K562 (cell line): ENCODE results near the gene ADAP1. TPM values are rescaled to one million over a fixed set of nuclear protein-coding genes. Genes with fewer than 3 reads are reported as not detected.

Source experiments
- ATAC-seq: fragments of 200-7000 bp; cut with Tn5 transposase; 3 replicates; pipeline ENCODE4 v1.9.1; 2020; ENCODE audit warnings: moderate library complexity
- BruUV-seq: library from RNA; stranded (reverse); fragments of 400-500 nt; replicated peaks from 2 replicates; lab custom pipeline; 2021; lab: Mats Ljungman, UMichigan
- CTCF ChIA-PET: fragments of 300-600 bp; formaldehyde crosslinking; extraction: SDS; loops from one replicate; lab custom pipeline; 2021; ENCODE audit warnings: low intra/inter-chr PET ratio; lab: Yijun Ruan, JAX
- POLR2A ChIA-PET: fragments of 300-600, 350-650 bp; sonication (Branson Sonifier 250); formaldehyde crosslinking; extraction: SDS; loops from one replicate; lab custom pipeline; 2021; ENCODE audit warnings: antibody characterized with exemption, inconsistent platforms; lab: Yijun Ruan, JAX
- DNase-seq, 4 experiments: peaks; one replicate each; pipeline versions ENCODE4 v3.0.0 to v3.0.0-alpha.2; 2011 to 2018; ENCODE audit warnings: low spot score in 3 of 4, mixed read lengths in 3 of 4; ENCODE audit errors: extremely low read depth in 1 of 4
- FAIRE-seq: peaks from 2 replicates; lab custom pipeline; 2011; peaks lifted over from hg19 to GRCh38; lab: Jason Lieb, UNC
- H2AFZ ChIP-seq: 2 replicates; pipeline ENCODE4 v1.6.0; 2011; ENCODE audit warnings: low read depth, low read length, control low read depth, inconsistent platforms
- H3K27ac ChIP-seq: fragments of 200-600 bp; 3 replicates; pipeline ENCODE4 v1.8.0; 2011; ENCODE audit warnings: low read depth, mild to moderate bottlenecking, control low read depth, inconsistent platforms, low read length, moderate library complexity, mixed read lengths; ENCODE audit errors: extremely low read depth
- H3K27me3 ChIP-seq, 2 experiments: fragments of 300-600 bp in 1 of 2; 2 replicates in 1 of 2; 3 replicates in 1 of 2; pipeline versions ENCODE4 v1.6.0 to v1.8.0; 2011; ENCODE audit warnings: inconsistent platforms in 2 of 2, low read length in 2 of 2, mild to moderate bottlenecking in 1 of 2, mixed read lengths in 1 of 2, moderate library complexity in 1 of 2; ENCODE audit not compliant: control insufficient read depth in 2 of 2, insufficient read depth in 2 of 2
- H3K36me3 ChIP-seq: fragments of 300-600 bp; 3 replicates; pipeline ENCODE4 v1.8.0; 2011; ENCODE audit warnings: mild to moderate bottlenecking, low read length, inconsistent platforms; ENCODE audit not compliant: control insufficient read depth, insufficient read depth
- H3K4me1 ChIP-seq, 2 experiments: fragments of 200-600 bp in 1 of 2; replicated peaks in 1 of 2; 2 replicates in 1 of 2; 3 replicates in 1 of 2; pipeline versions ENCODE4 v1.5.1 to v1.8.0; 2011; ENCODE audit warnings: inconsistent platforms in 2 of 2, low read length in 2 of 2, mild to moderate bottlenecking in 1 of 2, mixed read lengths in 1 of 2, moderate library complexity in 1 of 2; ENCODE audit not compliant: control insufficient read depth in 2 of 2, insufficient read depth in 2 of 2
- H3K4me2 ChIP-seq: 2 replicates; pipeline ENCODE4 v1.6.1; 2011; ENCODE audit warnings: low read length, control low read depth, inconsistent platforms, mixed read lengths; ENCODE audit not compliant: insufficient read depth
- H3K4me3 ChIP-seq: fragments of 200-600 bp; sonication (generic), shearing (Covaris generic); 2 replicates; pipeline ENCODE4 v1.5.1; 2016; ENCODE audit warnings: control low read depth, inconsistent platforms
- H3K79me2 ChIP-seq: fragments of 200-600 bp; 3 replicates; pipeline ENCODE4 v1.8.0; 2011; ENCODE audit warnings: low read length, inconsistent platforms; ENCODE audit not compliant: control insufficient read depth, insufficient read depth
- H3K9ac ChIP-seq, 2 experiments: 2 replicates each; pipeline versions ENCODE4 v1.6.0 to v1.6.1; 2011; ENCODE audit warnings: low read depth in 2 of 2, low read length in 2 of 2, control low read depth in 1 of 2, inconsistent platforms in 1 of 2, mild to moderate bottlenecking in 1 of 2, mixed read lengths in 1 of 2; ENCODE audit not compliant: insufficient read depth in 1 of 2
- H3K9me1 ChIP-seq: one replicate; pipeline ENCODE4 v1.6.0; 2011; ENCODE audit warnings: inconsistent platforms, mild to moderate bottlenecking, low read length, moderate library complexity; ENCODE audit not compliant: control insufficient read depth, insufficient read depth
- H3K9me3 ChIP-seq: replicated peaks from 2 replicates; pipeline ENCODE4 v1.5.1; 2011; ENCODE audit warnings: low read depth, low read length, inconsistent platforms; ENCODE audit not compliant: control insufficient read depth, insufficient read depth
- H4K20me1 ChIP-seq: replicated peaks from 2 replicates; pipeline ENCODE4 v1.6.1; 2011; ENCODE audit warnings: low read length, inconsistent platforms, mixed read lengths; ENCODE audit not compliant: control insufficient read depth, insufficient read depth
- TFAP4 ChIP-seq: sonication (generic); formaldehyde crosslinking; IDR thresholded peaks from 2 replicates; pipeline ENCODE4 v1.8.0; 2022; ENCODE audit warnings: missing genetic modification reagents, mild to moderate bottlenecking, moderate library complexity, borderline replicate concordance
- ZNF551 ChIP-seq: fragments of 250-450 bp; sonication (Bioruptor Pico); IDR thresholded peaks from 2 replicates; pipeline ENCODE4 v1.5.0; 2021; ENCODE audit warnings: mild to moderate bottlenecking, moderate library complexity
- WGBS: fragments of 100-300 bp; shearing (Covaris generic); methylation state at CpG from one replicate; pipeline ENCODE4 v1.1.6; 2016; ENCODE audit warnings: low coverage, mixed read lengths; ENCODE audit not compliant: insufficient coverage; ENCODE audit errors: missing lambda C conversion rate; 5-methylcytosine and 5-hydroxymethylcytosine counted together
- in situ Hi-C: fragments of 300-500 bp; cut with MboI; formaldehyde crosslinking; loops from 4 replicates; pipeline ENCODE4 v1.15.0; 2018; ENCODE audit warnings: inconsistent platforms, mixed read lengths
- intact Hi-C: fragments of 100-400 bp; cut with micrococcal nuclease; formaldehyde crosslinking; loops from 2 replicates; pipeline ENCODE4 v1.14.2; 2022
- polyA plus RNA-seq, 8 experiments: library from polyadenylated mRNA; depleted of rRNA in 4 of 8; stranded (reverse) in 5 of 8; unstranded in 3 of 8; fragments of >200 nt; fragmentation: Nextera tagmentation in 2 of 8; fragmentation: Illumina TruSeq in 1 of 8; extraction: Ambion mirVana in 2 of 8; extraction: Trizol in 1 of 8; gene quantifications; 2 replicates each; pipeline versions ENCODE4 v1.2.1 to v1.2.3, GENCODE V29; 2011 to 2014; ENCODE audit warnings: inconsistent platforms in 1 of 8, missing spikeins in 1 of 8
- total RNA-seq, 7 experiments: library from RNA; depleted of rRNA in 6 of 7; stranded (reverse); fragments of >200 nt in 6 of 7; fragmentation: Illumina TruSeq in 2 of 7; extraction: Trizol in 2 of 7; gene quantifications; 2 replicates each; pipeline versions ENCODE4 v1.2.1 to v1.2.3, GENCODE V29; 2011 to 2021; ENCODE audit warnings: low replicate concordance in 1 of 7

Gene ADAP1
- total and polyA plus RNA-seq, 9 of the 15 experiments (the other 6 are each of a cell fraction or from before 2014, with no cell fraction given), result 0.27 to 1.4 (median 0.52) TPM; not detected in 3

DNA sequence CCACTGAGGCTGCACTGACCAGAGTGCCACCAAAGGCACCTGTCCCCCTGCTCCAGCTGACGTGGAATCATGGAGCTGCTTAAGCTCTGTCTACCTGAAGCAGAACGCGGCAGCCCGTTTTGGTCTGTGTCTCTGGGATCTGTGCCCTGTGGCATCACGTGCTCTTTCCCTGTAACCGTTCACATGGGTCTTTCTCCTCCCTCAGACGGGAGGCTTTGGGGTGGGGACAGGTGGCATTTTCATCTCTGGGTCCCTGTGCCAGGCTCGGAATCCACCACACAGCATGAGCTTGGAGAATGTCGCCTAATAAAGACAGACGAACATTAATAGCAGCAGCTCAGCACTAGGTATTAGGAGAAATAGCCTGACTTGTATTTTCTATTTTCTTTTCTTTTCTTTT is 1.6 kb upstream of the ADAP1 start:
- TF ChIP-seq TFAP4 (CRISPR knock-in tag) (0 out of 2 replicates have a peak, but pooled peaks have one; percentile 16), ZNF551 (CRISPR knock-in tag) (no peak)
- WGBS, result 3% methylated on average over 10 of the region's 10 CpGs
- no peaks in the 10 kb centered on the region for H3K79me2 ChIP-seq
- H3K27me3 ChIP-seq, result peaks cover 46 to 75% of the 10 kb centered on the region in 2 experiments; a peak in 4 of 5 replicates
- no peak overlapping the region for H3K27ac ChIP-seq
- ChIA-PET POLR2A (interaction anchor here (0.5 to 0.8 kb wide), 2 partner anchors 9 to 16 kb away, joined by 3 read pairs; no protein-coding TSS in a partner anchor), CTCF (no interaction called here)
- H3K4me2 ChIP-seq, result no peak overlapping the region
- peaks cover 0 to 49% of the 10 kb centered on the region in 2 experiments; a peak in 2 of 5 replicates for H3K4me1 ChIP-seq
- intact Hi-C loops, result no loop called here
- no TSS peak for BruUV-seq
- no peaks in the 10 kb centered on the region for H3K36me3 ChIP-seq
- no peak overlapping the region for H3K9ac ChIP-seq
- in situ Hi-C loops, result no loop called here
- H3K4me3 ChIP-seq, result no peak overlapping the region
- DNase-seq (no peak), FAIRE-seq (no peak), ATAC-seq (no peak)
- H3K9me1 ChIP-seq, result no peaks in the 10 kb centered on the region
- peaks cover 9% of the 10 kb centered on the region; the same call in 1 of the 2 replicates for H4K20me1 ChIP-seq
- H2AFZ ChIP-seq, result no peak overlapping the region
- no peaks in the 10 kb centered on the region for H3K9me3 ChIP-seq
